Activated CD4-positive, alpha-beta T cell treated with anti-CD3 and anti-CD28 coated beads, Interleukin-2, amount 50 U/mL, for 48 hours (primary cell): ENCODE measurements around the gene CCDC18.
"Not testable (repeated sequence)": the region's sequence is repeated elsewhere in the genome, so short reads cannot be mapped to it uniquely, and the experiment has no call there.

Experiments used
- DNase-seq, 2 experiments: peaks; one replicate each; pipeline ENCODE4 v3.0.0-alpha.2; 2020

Gene CCDC18

GRCh38 chr1:93239863-93240262 is 59.3 kb downstream of the CCDC18 start:
- no peak for DNase-seq

- not testable (repeated sequence) for DNase-seq
Observed at GRCh38 chr1:93243233-93243632, 62.7 kb downstream of the CCDC18 start.

GRCh38 chr1:93244298-93245069 is 64.0 kb downstream of the CCDC18 start:
- DNase-seq = no peak

- DNase-seq = no peak
Observed at GRCh38 chr1:93251966-93252365, 71.4 kb downstream of the CCDC18 start.

GRCh38 chr1:93252598-93252997 is 72.1 kb downstream of the CCDC18 start:
- no peak for DNase-seq

GRCh38 chr1:93253516-93253915 is 73.0 kb downstream of the CCDC18 start:
- no peak for DNase-seq

DNA sequence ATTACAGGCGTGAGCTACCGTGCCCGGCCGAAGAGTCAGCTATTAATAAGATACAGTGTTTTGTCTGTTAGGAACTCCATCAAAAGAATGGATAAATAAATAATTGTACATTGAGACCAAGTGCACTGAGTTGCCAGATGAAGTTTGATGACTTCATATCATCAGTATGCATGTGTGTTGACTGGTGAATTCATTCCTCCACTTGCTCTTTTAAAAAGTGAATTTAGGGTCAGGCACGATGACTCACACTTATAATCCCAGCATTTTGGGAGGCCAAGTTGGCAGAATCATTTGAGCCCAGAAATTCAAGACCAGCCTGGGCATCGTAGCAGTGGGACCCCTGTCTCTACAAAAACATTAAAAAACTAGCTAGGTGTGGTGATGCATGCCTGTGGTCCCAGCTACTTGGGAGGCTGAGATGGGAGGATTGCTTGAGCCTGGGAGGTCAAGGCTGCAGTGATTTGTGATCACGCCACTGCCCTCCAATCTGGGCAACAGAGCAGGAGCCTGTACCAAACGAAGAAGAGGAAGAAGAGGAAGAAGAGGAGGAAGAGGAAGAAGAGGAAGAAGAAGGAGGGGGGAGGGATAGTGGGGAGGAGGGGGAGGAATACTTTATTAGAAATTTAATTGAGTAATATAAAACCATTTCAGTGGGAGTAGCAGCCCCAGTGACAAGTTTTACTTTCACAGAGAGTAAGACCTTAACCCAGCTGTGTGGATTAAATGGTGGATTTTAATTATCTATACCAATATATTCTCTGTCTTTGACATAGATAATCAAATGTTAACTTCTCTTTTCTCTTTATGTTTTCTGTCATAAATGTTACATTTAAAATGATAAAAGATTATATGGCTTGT is 74.9 kb downstream of the CCDC18 start:
- DNase-seq = no peak

- DNase-seq = no peak
Observed at GRCh38 chr1:93256433-93256832, 75.9 kb downstream of the CCDC18 start.

- no peak for DNase-seq
Observed at GRCh38 chr1:93257889-93258288, 77.4 kb downstream of the CCDC18 start.

DNA sequence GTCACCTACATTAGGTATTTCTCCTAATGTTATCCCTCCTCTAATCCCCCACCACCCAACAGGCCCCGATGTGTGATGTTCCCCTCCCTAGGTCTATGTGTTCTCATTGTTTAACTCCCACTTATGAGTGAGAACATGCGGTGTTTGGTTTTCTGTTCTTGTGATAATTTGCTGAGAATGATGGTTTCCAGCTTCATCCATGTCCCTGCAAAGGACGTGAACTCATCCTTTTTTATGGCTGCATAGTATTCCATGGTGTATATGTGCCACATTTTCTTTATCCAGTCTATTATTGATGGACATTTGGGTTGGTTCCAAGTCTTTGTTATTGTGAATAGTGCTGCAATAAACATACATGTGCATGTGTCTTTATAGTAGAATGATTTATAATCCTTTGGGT is 80.2 kb downstream of the CCDC18 start:
- not testable (repeated sequence) for DNase-seq

DNA sequence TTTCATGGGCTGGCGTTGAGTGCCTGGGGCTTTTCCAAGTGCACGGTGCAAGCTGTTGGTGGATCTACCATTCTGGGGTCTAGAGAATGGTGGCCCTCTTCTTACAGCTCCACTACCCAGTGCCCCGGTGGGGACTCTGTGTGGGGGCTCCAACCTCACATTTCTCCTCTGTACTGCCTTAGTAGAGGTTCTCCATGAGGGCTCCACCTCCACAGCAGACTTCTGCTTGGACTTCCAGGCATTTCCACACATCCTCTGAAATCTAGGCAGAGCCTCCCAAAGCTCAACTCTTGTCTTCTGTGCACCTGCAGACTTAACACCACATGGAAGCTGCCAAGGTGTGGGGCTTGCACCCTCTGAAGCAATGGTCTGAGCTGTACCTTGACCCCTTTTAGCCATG is 82.1 kb downstream of the CCDC18 start:
- DNase-seq = no peak

DNA sequence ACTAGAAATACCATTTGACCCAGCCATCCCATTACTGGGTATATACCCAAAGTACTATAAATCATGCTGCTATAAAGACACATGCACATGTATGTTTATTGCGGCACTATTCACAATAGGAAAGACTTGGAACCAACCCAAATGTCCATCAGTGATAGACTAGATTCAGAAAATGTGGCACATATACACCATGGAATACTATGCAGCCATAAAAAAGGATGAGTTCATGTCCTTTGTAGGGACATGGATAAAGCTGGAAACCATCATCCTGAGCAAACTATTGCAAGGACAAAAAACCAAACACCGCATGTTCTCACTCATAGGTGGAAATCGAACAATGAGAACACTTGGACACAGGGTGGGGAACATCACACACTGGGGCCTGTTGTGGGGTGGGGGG is 88.4 kb downstream of the CCDC18 start:
- DNase-seq = not testable (repeated sequence)

DNA sequence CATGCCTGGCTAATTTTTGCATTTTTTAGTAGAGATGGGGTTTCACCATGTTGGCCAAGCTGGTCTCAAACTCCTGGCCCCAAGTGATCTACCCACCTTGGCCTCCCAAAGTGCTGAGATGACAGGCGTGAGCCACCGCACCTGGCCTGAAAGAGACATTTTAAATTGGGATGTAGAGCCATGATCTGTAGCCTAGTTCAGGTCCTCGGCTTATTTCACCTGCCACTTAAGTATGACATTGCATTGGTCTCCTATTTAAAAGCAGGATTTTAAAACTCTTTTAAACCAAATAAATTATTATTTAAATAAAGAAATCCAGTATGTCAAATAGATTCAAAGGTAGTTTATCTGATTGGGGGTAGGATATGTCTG is 94.7 kb downstream of the CCDC18 start:
- DNase-seq = not testable (repeated sequence)

- no peak for DNase-seq
Observed at GRCh38 chr1:93275634-93276295, 95.2 kb downstream of the CCDC18 start.

- DNase-seq = not testable (repeated sequence)
Observed at GRCh38 chr1:93277530-93277929, 97.0 kb downstream of the CCDC18 start.

DNA sequence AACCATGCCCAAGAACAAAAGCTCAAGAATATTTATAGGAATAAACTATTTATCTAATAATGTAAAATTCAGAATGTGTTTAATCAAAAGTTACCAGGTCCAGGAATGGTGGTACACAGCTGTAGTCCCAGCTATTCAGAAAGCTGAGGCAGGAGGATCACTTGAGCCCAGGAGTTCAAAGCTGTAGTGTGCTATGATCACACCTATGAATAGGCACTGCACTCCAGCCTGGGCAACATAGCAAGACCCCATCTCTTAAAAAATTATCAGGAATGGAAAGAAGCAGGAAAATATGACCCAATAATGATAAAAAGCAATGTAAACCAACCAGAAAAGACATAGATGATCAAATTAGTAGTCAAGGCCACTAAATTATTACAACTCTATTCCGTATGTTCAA is 103.0 kb downstream of the CCDC18 start:
- DNase-seq = no peak

DNA sequence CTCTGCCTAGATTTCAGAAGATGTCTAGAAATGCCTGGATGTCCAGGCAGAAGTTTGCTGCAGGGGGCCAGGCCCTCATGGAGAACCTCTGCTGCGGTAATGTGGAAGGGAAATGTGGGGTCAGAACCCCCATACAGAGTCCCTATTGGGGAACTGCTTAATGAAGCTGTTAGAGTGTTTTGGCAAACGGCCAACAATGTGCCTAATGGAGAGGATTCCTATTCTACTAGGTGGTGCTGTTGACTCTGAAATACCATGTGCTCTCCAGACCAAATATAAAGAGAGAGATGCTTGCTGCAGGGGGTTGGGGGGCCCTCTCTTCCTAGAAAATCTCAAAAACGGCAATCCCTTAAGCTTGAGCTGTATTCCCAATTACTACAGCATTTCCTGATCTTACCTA is 108.0 kb downstream of the CCDC18 start:
- DNase-seq = no peak

DNA sequence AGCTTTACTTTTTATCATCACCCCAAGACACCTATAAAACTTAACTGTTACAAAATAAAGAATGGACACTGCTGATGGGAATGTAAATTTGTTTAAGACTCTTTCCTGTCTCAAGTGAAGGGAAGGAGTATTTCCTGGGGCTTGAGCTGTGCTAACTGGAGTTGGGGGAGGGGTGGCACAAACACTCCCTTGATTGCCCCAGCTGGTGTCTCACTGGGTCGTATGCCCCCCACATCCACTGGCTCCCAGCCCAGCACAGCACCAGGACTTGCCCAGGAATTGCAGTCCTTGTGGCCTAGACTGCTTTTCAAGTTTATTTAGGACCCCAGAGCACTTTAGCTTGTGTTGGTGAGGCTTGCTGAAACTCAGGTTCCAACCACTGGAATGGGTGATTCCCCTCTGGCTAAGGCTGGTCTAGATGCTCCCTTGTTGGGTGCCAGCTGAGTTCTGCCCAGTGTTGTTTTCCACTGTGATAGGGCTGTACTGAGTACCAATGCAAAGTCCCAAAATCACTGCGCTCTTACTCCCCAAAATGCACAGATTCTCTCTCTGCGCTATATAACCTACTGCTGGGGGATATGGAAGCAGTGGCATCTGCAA is 116.1 kb downstream of the CCDC18 start:
- DNase-seq = no peak

DNA sequence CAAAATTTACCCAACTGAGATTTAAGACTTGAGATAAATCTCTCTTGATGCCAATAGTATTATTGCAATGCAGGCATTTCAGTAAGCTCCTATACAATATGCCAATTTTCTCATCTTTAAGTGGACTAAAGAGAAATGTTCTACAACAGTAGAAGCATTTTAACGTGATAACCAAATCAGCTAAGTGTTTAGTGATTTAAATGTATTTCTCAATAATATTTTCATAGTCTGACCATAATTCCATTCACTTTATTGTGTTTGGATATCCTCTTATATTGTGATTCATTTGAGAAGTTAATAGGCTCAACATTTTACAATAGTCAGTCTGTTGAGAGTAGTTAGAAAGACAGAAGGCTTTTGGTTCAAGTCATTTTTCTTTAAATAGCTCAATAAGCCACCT is 120.6 kb downstream of the CCDC18 start:
- DNase-seq = no peak

DNA sequence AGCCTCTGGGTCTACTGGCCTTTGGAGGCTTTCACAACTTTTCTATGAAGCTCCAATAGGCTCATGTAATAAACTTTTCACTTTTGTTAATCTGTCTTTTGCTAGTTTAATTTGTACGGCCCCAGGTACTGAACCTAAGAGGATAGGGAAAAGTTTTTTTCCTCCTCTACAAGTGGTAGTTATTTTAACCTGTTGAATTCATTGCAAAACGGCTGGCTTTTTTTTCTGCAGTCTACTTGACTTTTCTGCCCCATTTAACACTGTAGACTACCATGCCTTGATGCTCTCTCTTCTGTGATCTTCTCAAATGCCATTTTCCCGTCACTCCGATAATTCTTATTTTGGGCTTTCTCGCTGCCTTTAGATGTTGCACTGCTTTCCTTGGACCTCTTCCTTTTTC is 121.6 kb downstream of the CCDC18 start:
- no peak for DNase-seq

DNA sequence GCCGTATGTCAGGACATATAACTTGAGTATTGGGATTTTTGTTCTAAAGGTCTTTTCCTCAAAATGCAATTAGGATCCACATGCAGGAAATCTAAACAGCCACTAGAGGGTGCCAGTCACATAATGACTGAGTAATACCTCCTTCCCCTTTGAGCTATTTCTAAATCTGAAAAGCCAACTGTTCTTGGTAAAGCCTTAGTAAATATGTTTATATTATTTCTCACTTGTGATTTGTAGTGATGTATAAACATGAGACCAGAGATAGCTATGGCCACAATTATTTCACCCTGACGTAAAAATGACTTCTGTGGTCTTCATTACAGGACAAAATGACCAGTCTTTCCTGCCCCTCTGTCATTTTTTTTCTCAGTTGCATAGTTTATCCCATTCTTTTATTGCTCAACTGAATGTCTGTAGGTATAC is 124.2 kb downstream of the CCDC18 start:
- peak; percentile 27 to 41 for DNase-seq

DNA sequence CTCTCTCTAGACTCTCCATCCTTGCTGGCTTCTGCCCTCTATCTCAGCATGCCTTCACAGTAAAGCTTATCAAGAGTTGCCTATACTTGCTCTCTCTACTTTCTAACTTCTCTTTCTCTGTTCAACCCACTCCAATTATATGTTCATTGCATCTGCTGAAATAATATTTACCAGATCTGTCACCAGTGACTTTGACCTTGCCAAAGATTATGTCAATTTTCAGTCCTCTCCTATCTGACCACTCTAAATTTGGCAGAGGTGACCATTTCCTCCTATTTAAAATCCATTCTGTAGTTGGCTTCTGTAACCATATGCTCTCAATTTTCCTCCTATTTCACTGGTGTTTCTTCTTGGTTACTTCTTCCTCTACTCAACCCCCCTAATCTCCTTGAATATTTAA is 126.4 kb downstream of the CCDC18 start:
- no peak for DNase-seq

GRCh38 chr1:93313026-93313425 is 132.5 kb downstream of the CCDC18 start:
- DNase-seq = no peak
